Activated CD4-positive, alpha-beta T cell treated with anti-CD3 and anti-CD28 coated beads, Interleukin-2, amount 10 ng/mL, durations not matched to agents 24 days and 14 days (primary cell): Measurements from ENCODE around the gene CCDC63. TPM values are rescaled to one million over a fixed set of nuclear protein-coding genes. Genes with fewer than 3 reads are reported as not detected.

Source experiments
- DNase-seq: peaks from one replicate; pipeline ENCODE4 v3.0.0; 2022
- H3K27ac Mint-ChIP-seq: one replicate; pipeline ENCODE4 v1.8.0; 2022; ENCODE audit warnings: mild to moderate bottlenecking, mixed read lengths
- H3K27me3 Mint-ChIP-seq: one replicate; pipeline ENCODE4 v1.8.0; 2022; ENCODE audit warnings: mixed read lengths
- H3K36me3 Mint-ChIP-seq: one replicate; pipeline ENCODE4 v1.8.0; 2022; ENCODE audit warnings: low read depth, mild to moderate bottlenecking, mixed read lengths
- H3K4me1 Mint-ChIP-seq: one replicate; pipeline ENCODE4 v1.8.0; 2021; ENCODE audit warnings: mixed read lengths
- H3K4me3 Mint-ChIP-seq: one replicate; pipeline ENCODE4 v1.8.0; 2022; ENCODE audit warnings: mild to moderate bottlenecking, moderate library complexity, mixed read lengths
- H3K9me3 Mint-ChIP-seq: one replicate; pipeline ENCODE4 v1.8.0; 2021; ENCODE audit warnings: mixed read lengths
- intact Hi-C: fragments of 100-400 bp; cut with micrococcal nuclease; formaldehyde crosslinking; loops from one replicate; pipeline ENCODE4 v1.15.1; 2023
- total RNA-seq: library from RNA; stranded (reverse); gene quantifications from 2 replicates; pipeline ENCODE4 v1.2.3, GENCODE V29; 2022

Gene CCDC63
- total RNA-seq, 1 donor from 2014 or later: not detected

- no peaks in the 10 kb centered on the region for H3K36me3 Mint-ChIP-seq
- intact Hi-C loops: no loop called here
- H3K4me3 Mint-ChIP-seq: no peak overlapping the region
- H3K4me1 Mint-ChIP-seq: no peaks in the 10 kb centered on the region
- H3K9me3 Mint-ChIP-seq: no peaks in the 10 kb centered on the region
- peaks cover 2% of the 10 kb centered on the region for H3K27me3 Mint-ChIP-seq
- H3K27ac Mint-ChIP-seq: no peak overlapping the region
- no peak for DNase-seq
These were observed 80.8 kb downstream of the CCDC63 start for GRCh38 chr12:110927546-110927945.

DNA sequence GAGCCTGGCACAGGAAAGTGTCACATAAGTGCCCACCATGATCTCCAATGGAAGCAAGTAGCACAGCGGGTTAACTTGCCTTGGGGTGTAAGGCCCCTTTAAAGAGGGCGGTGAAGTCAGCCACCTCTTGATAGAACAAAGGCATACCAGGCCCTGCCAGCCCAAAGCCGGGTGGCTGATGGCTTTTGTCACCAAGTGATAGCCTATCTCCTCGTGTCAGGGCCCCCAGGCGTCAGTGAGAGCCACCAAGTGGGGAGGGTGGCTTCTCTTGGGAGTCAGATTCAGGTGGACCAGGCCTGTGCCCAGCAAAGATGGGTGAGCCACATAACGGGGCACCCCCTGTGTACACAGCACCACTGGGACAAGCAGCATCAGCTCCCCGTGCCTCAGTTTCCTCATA, 81.9 kb downstream of the CCDC63 start:
- no peaks in the 10 kb centered on the region for H3K9me3 Mint-ChIP-seq
- no peak for DNase-seq

GRCh38 chr12:110929818-110930217, 83.0 kb downstream of the CCDC63 start:
- Mint-ChIP-seq H3K36me3 (no peaks in the 10 kb centered on the region), H3K4me1 (no peaks in the 10 kb centered on the region), H3K27me3 (peaks cover 2% of the 10 kb centered on the region), H3K27ac (no peak overlapping the region), H3K9me3 (no peaks in the 10 kb centered on the region), H3K4me3 (no peak overlapping the region)
- intact Hi-C loops: no loop called here
- DNase-seq: no peak

More for the DNA sequence above, 81.9 kb downstream of the CCDC63 start:
- H3K4me3 Mint-ChIP-seq: no peak overlapping the region
- H3K36me3 Mint-ChIP-seq: no peaks in the 10 kb centered on the region
- H3K27me3 Mint-ChIP-seq: peaks cover 2% of the 10 kb centered on the region
- H3K4me1 Mint-ChIP-seq: no peaks in the 10 kb centered on the region
- intact Hi-C loops: no loop called here
- H3K27ac Mint-ChIP-seq: no peak overlapping the region

- Mint-ChIP-seq H3K4me1 (no peaks in the 10 kb centered on the region), H3K4me3 (no peak overlapping the region), H3K36me3 (no peaks in the 10 kb centered on the region), H3K27ac (no peak overlapping the region), H3K27me3 (peaks cover 2% of the 10 kb centered on the region), H3K9me3 (no peaks in the 10 kb centered on the region)
- intact Hi-C loops: no loop called here
- no peak for DNase-seq
These were observed 83.8 kb downstream of the CCDC63 start for GRCh38 chr12:110930348-110931314.

GRCh38 chr12:110931315-110931728, 84.5 kb downstream of the CCDC63 start:
- H3K27me3 Mint-ChIP-seq: no peaks in the 10 kb centered on the region
- no peaks in the 10 kb centered on the region for H3K36me3 Mint-ChIP-seq

GRCh38 chr12:110932046-110932445, 85.3 kb downstream of the CCDC63 start:
- intact Hi-C loops: no loop called here
- Mint-ChIP-seq H3K9me3 (no peaks in the 10 kb centered on the region), H3K4me1 (no peaks in the 10 kb centered on the region), H3K27me3 (peaks cover 3% of the 10 kb centered on the region), H3K27ac (no peak overlapping the region), H3K4me3 (no peak overlapping the region), H3K36me3 (no peaks in the 10 kb centered on the region)
- DNase-seq: no peak

More at GRCh38 chr12:110931315-110931728, 84.5 kb downstream of the CCDC63 start:
- Mint-ChIP-seq H3K27ac (no peak overlapping the region), H3K4me3 (no peak overlapping the region), H3K4me1 (no peaks in the 10 kb centered on the region), H3K9me3 (no peaks in the 10 kb centered on the region)
- intact Hi-C loops: no loop called here
- DNase-seq: no peak

GRCh38 chr12:110933326-110933974, 86.7 kb downstream of the CCDC63 start:
- H3K9me3 Mint-ChIP-seq: no peaks in the 10 kb centered on the region
- H3K36me3 Mint-ChIP-seq: no peaks in the 10 kb centered on the region
- peaks cover 8% of the 10 kb centered on the region for H3K27me3 Mint-ChIP-seq
- intact Hi-C loops: no loop called here
- no peak overlapping the region for H3K27ac Mint-ChIP-seq
- no peaks in the 10 kb centered on the region for H3K4me1 Mint-ChIP-seq
- no peak for DNase-seq
- H3K4me3 Mint-ChIP-seq: no peak overlapping the region

DNA sequence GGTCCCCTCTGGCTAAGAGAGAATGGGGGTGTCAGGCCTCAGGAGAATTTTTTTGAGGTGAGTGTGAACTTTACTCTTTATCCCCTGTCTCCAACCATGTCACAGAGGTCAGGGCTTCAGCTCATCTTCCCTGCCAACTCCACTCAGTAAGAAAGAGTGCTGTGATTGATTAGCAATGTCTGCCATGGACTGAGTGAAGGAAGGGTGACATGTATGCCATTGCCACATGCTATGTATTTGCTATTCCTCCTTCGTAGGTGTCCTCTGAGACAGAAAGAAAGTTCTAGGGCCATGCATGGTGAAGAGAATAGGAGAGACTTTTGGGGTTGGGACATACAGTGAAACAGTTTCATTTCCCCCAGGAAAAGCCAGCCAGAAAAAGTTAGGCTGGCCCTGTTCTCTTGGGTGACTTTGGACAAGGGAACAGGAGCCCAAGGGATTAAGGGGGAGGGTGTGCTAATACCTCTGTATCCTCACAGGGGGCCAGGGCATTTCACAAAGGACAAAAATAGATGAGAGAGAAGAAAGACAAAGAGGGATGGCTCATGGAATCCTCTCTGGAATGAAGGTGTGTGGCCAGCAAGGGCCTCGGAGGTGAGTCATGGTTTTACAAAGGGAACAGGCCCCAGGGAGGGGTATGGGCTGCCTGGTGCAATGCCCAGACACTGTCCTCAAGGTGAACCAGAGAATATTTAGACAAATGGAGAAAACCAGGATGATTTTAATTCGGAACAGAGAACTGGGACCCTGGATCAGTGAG, 87.5 kb downstream of the CCDC63 start:
- Mint-ChIP-seq H3K4me3 (no peak overlapping the region), H3K9me3 (no peaks in the 10 kb centered on the region), H3K4me1 (no peaks in the 10 kb centered on the region), H3K27me3 (peaks cover 8% of the 10 kb centered on the region), H3K27ac (no peak overlapping the region), H3K36me3 (no peaks in the 10 kb centered on the region)
- intact Hi-C loops: no loop called here
- DNase-seq: no peak

DNA sequence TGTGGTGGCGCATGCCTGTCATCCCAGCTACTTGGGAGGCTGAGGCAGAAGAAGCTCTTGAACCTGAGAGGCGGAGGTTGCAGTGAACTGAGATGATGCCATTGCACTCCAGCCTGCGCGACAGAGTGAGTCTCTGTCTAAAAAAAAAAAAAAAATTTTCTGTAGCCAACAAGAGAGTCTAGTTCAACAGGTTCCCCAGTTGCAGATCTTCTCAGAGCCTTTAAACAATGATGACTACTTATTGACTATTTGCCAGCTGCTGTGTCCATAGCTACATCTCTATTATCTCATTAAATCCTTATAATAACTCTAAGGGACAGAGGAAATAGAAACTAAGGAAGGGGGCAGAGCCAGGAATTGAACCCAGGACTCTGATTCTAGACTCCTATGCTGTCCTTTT, 88.8 kb downstream of the CCDC63 start:
- Mint-ChIP-seq H3K4me1 (no peaks in the 10 kb centered on the region), H3K27me3 (peaks cover 8% of the 10 kb centered on the region), H3K36me3 (no peaks in the 10 kb centered on the region), H3K27ac (no peak overlapping the region), H3K9me3 (no peaks in the 10 kb centered on the region), H3K4me3 (no peak overlapping the region)
- no peak for DNase-seq
- intact Hi-C loops: loop anchor here (5.0 kb wide), 1 partner anchor 362 kb away; no protein-coding TSS in a partner anchor

- intact Hi-C loops: loop anchor here (1.0 to 5.0 kb wide), 2 partner anchors 361 to 377 kb away; no protein-coding TSS in a partner anchor
- no peak overlapping the region for H3K27ac Mint-ChIP-seq
- peaks cover 8% of the 10 kb centered on the region for H3K27me3 Mint-ChIP-seq
- no peaks in the 10 kb centered on the region for H3K4me1 Mint-ChIP-seq
- H3K9me3 Mint-ChIP-seq: no peaks in the 10 kb centered on the region
- no peak for DNase-seq
- H3K4me3 Mint-ChIP-seq: no peak overlapping the region
- H3K36me3 Mint-ChIP-seq: no peaks in the 10 kb centered on the region
These were observed 89.7 kb downstream of the CCDC63 start for GRCh38 chr12:110936367-110937103.

DNA sequence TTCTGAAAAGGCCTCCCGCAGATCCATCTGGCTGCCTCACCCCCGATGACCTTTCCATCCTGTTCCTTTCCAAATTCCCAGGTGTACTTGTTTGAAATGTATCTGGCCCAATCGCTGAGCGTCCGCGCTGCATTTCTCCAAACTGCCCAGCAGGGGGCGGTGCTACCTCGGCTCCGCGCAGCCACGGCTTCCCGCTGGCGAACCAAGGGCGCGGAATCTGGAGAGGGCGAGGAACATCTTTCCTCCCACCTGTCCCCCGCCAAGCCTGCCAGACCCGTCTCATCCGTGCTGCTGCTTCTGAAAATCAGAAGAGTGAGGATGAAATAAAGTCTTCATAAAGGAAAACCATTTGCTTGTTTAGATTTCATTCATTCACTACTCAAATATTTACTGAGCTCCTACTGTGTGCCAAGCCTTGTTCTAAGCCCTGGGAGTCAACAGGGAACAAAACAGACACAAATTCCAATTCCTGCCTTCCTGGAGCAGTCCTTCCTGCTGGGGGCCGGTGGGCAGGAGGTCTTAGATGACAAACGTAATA, 90.4 kb downstream of the CCDC63 start:
- H3K9me3 Mint-ChIP-seq: no peaks in the 10 kb centered on the region
- no peaks in the 10 kb centered on the region for H3K4me1 Mint-ChIP-seq
- peak; percentile 86 for DNase-seq
- H3K4me3 Mint-ChIP-seq: no peak overlapping the region
- H3K27ac Mint-ChIP-seq: no peak overlapping the region
- H3K36me3 Mint-ChIP-seq: no peaks in the 10 kb centered on the region
- intact Hi-C loops: loop anchor here (1.0 to 5.0 kb wide), 2 partner anchors 360 to 376 kb away; no protein-coding TSS in a partner anchor
- H3K27me3 Mint-ChIP-seq: peaks cover 8% of the 10 kb centered on the region

DNA sequence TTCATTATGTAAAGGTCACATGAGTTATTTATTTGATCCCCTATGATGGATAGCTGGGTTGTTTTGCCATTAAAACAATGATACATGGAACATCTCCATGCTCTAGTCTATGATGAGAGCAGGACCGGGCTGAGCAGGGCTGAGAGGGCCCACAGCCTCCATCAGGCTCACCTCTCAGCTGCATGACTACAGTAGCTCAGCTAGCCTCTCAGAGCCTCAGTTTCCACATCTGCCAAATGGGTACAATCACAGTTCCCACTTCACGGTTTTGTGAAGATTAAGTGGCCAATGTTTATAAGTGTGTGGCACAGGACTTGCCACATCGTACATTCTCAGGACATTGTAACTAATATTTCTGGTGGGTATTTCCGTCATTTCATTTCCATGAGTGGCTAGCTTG, 93.5 kb downstream of the CCDC63 start:
- no peaks in the 10 kb centered on the region for H3K36me3 Mint-ChIP-seq
- no peaks in the 10 kb centered on the region for H3K4me1 Mint-ChIP-seq
- intact Hi-C loops: no loop called here
- DNase-seq: no peak
- no peaks in the 10 kb centered on the region for H3K9me3 Mint-ChIP-seq
- H3K27me3 Mint-ChIP-seq: peaks cover 9% of the 10 kb centered on the region
- H3K27ac Mint-ChIP-seq: no peak overlapping the region
- H3K4me3 Mint-ChIP-seq: no peak overlapping the region

- no peak for DNase-seq
- intact Hi-C loops: no loop called here
- H3K27ac Mint-ChIP-seq: no peak overlapping the region
These were observed 94.1 kb downstream of the CCDC63 start for GRCh38 chr12:110940933-110941332.

More at GRCh38 chr12:110940933-110941332, 94.1 kb downstream of the CCDC63 start:
- H3K27me3 Mint-ChIP-seq: peaks cover 9% of the 10 kb centered on the region
- H3K9me3 Mint-ChIP-seq: peaks cover 3% of the 10 kb centered on the region
- no peaks in the 10 kb centered on the region for H3K4me1 Mint-ChIP-seq
- H3K4me3 Mint-ChIP-seq: no peak overlapping the region
- no peaks in the 10 kb centered on the region for H3K36me3 Mint-ChIP-seq
